Activated CD4-positive, alpha-beta T cell treated with anti-CD3 and anti-CD28 coated beads for 36 hours (primary cell): ENCODE measurements around the gene PRR12. TPM values are rescaled to one million over a fixed set of nuclear protein-coding genes. Genes with fewer than 3 reads are reported as not detected.
A peak's percentile ranks its signal among the peaks of the same experiment; 100 is the strongest.

Source experiments
- ATAC-seq: fragments of 200-7000 bp; cut with Tn5 transposase; one replicate; pipeline ENCODE4 v1.10.0; 2021; ENCODE audit warnings: mild to moderate bottlenecking, moderate library complexity
- CTCF ChIA-PET: fragments of 350-600 bp; sonication (Branson Sonifier 250); formaldehyde crosslinking; loops from one replicate; lab custom pipeline; 2021; ENCODE audit warnings: antibody characterized with exemption; lab: Charles Lee
- POLR2A ChIA-PET: fragments of 350-600 bp; sonication (Branson Sonifier 250); formaldehyde crosslinking; loops from one replicate; lab custom pipeline; 2021; ENCODE audit warnings: antibody characterized with exemption, inconsistent platforms; lab: Charles Lee
- DNase-seq: peaks from one replicate; pipeline ENCODE4 v3.0.0-alpha.2; 2020
- H3K27ac Mint-ChIP-seq: one replicate; pipeline ENCODE4 v1.8.0; 2021; ENCODE audit warnings: mixed read lengths
- H3K27me3 Mint-ChIP-seq: one replicate; pipeline ENCODE4 v1.8.0; 2021; ENCODE audit warnings: mixed read lengths
- H3K36me3 Mint-ChIP-seq: one replicate; pipeline ENCODE4 v1.8.0; 2021; ENCODE audit warnings: low read depth, mixed read lengths
- H3K4me1 Mint-ChIP-seq: one replicate; pipeline ENCODE4 v1.8.0; 2021; ENCODE audit warnings: mixed read lengths
- H3K4me3 Mint-ChIP-seq: one replicate; pipeline ENCODE4 v1.8.0; 2021; ENCODE audit warnings: mild to moderate bottlenecking, moderate library complexity, mixed read lengths
- H3K9me3 Mint-ChIP-seq: one replicate; pipeline ENCODE4 v1.8.0; 2021; ENCODE audit warnings: low read depth, mixed read lengths
- intact Hi-C, 2 experiments: fragments of 100-400 bp; cut with DNase I in 1 of 2; cut with micrococcal nuclease in 1 of 2; formaldehyde crosslinking; loops; one replicate each; pipeline versions ENCODE4 v1.14.2 to v1.15.1; 2022 to 2024; cut with DNase I, micrococcal nuclease
- total RNA-seq, 2 experiments: library from RNA; stranded (reverse); gene quantifications; one replicate each; pipeline ENCODE4 v1.2.3, GENCODE V29; 2021

The PRR12 gene
- total RNA-seq, 2 experiments from 2014 or later: 21.0 to 22.7 TPM

DNA sequence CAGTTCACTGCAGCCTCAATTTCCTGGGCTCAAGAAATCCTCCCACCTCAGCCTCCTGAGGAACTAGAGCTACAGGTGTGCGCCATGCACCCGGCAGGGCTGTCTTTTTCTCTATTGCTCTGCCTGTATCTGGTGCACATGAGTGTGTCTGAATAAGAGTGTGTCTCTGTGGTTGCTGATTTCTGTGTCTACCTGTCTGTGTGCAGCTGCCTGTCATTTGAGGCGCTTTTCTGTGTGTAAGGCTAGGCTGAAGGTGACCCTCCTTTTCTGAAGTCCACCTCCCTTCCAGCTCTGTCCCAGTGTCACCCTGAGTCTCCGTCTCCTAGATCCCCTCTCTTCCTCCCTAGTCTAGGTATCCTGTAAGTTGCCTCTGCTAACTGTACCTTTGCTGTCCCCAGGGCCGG, 1.5 kb upstream of the PRR12 start:
- ATAC-seq: no peak
- Mint-ChIP-seq H3K9me3 (no peaks in the 10 kb centered on the region), H3K27ac (no peak overlapping the region), H3K4me3 (no peak overlapping the region), H3K36me3 (peaks cover 11% of the 10 kb centered on the region), H3K27me3 (no peaks in the 10 kb centered on the region), H3K4me1 (peaks cover 28% of the 10 kb centered on the region)
- peak; percentile 29 for DNase-seq
- POLR2A ChIA-PET: interaction anchor here (0.6 to 2.1 kb wide), 3 partner anchors 9 to 137 kb away, joined by 3 to 8 read pairs (median 6); partner anchors contain the start of genes NOSIP, PRRG2 and RPS11
- CTCF ChIA-PET: interaction anchor here (1.7 to 2.1 kb wide), 2 partner anchors 9 to 53 kb away, joined by 4 to 13 read pairs; partner anchors contain the start of genes NOSIP, PRRG2 and SCAF1
- intact Hi-C loops: loop anchor here in 1 of 2 experiments (10.0 kb wide), 1 partner anchor 955 kb away; the partner anchor contains the start of gene DBP

DNA sequence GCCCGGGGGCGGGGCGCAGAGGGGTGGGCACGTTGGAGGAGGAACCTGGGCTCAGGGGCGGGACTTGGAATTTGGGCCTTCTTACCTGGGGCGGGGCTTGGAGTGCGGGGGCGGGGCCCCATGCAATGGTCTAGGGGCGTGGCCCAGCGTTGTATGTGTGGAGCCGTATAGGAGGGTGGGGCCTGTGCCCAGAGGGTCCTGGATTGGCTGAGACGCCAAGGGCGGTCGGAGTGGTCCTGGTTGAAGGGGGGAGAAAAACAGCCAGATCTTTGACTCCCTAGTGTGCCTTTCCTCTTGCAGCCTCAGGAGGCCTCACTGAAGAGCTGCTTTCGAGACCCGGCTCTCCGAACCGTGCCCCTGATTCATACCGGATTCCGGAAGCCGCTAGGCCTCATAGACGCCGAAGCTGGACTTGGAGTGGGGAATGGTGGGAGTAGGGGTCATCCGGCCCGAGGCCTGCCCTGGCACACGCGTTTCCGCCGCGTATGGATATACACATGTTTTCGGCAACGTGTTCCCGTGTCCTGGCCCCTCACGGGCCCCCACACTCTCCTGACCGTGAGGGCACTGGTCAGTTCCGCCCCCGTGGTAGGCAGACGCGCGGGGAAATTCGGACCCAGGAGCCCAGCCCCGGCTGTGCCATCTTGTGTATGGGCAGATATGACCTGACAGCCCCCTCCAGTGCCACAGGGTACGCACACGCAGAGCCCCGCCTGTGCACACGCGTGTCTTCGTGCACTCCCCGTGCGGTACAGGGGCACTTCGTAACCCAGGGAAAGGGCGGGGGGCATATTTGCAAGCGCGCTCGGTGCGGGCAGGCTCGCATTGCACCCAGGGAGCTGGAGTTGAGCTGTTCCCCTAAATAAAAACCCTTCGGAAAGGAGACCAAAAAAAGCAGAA, 661 bp upstream of the PRR12 start:
- no peaks in the 10 kb centered on the region for H3K9me3 Mint-ChIP-seq
- H3K36me3 Mint-ChIP-seq: peaks cover 15% of the 10 kb centered on the region
- H3K4me3 Mint-ChIP-seq: peak overlapping the region; percentile 79
- H3K27me3 Mint-ChIP-seq: no peaks in the 10 kb centered on the region
- H3K4me1 Mint-ChIP-seq: peaks cover 28% of the 10 kb centered on the region
- ATAC-seq (peak; percentile 80), DNase-seq (peak; percentile 98)
- ChIA-PET CTCF (interaction anchor here (1.1 to 2.1 kb wide), 4 partner anchors 10 to 86 kb away, joined by 3 to 13 read pairs (median 4); partner anchors contain the start of genes NOSIP, PRRG2, RRAS and SCAF1), POLR2A (interaction anchor here (0.6 to 2.1 kb wide), 4 partner anchors 10 to 138 kb away, joined by 3 to 8 read pairs (median 5); partner anchors contain the start of genes NOSIP, PRRG2, RPS11 and RRAS)
- H3K27ac Mint-ChIP-seq: peak overlapping the region; percentile 84
- intact Hi-C loops: loop anchor here (1.0 to 5.0 kb wide), 13 partner anchors 10 to 598 kb away; partner anchors contain the start of genes NOSIP (in 2 of the 2), ALDH16A1 (in 1 of the 2), ATF5 (in 1 of the 2) and BCL2L12 (in 1 of the 2)

DNA sequence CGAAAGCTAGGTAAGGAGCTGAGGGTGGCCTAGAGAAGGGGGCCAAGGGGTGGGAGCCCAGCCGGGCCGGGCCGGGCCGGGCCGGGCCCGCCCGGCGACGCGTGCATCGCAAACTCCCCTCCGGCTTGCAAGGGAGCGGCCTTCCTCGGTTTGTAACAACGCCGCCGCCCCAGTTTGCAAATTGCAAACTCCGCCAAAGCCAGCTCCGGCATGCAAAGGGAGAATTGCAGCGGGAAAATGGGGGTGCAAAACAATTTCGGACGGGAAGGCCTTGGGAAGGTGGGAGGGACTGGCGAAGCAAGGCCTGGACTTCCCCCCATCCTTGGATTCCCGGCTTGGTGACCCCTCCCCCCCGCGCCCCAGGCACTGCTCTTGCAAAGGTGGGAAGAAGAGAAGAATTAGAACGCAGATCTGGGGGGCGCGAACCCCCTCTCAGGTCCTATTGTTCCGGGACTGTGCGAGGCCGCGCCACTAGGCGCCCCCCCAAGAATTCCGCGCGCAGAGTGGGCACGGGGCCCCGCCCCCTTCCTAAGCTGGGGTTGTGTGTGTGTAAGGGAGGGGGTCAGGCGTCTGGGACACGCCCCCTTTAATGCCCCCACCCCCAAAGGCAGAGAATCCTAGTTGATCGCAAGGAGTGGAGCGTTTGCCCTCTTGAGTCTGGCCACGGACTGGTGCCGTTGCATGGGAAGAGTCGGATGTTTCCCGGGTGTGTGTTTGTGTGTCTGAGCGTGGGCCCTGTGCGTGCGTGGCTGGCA, 926 bp downstream of the PRR12 start:
- Mint-ChIP-seq H3K27me3 (no peaks in the 10 kb centered on the region), H3K9me3 (no peaks in the 10 kb centered on the region), H3K36me3 (peaks cover 19% of the 10 kb centered on the region), H3K4me3 (peak overlapping the region; percentile 79), H3K4me1 (peaks cover 28% of the 10 kb centered on the region), H3K27ac (peak overlapping the region; percentile 84)
- peak; percentile 77 for DNase-seq
- ChIA-PET POLR2A (interaction anchor here (0.6 to 0.7 kb wide), 2 partner anchors 140 to 175 kb away, joined by 3 read pairs; partner anchors contain the start of gene PIH1D1), CTCF (no interaction called here)
- intact Hi-C loops: loop anchor here (1.0 to 5.0 kb wide), 9 partner anchors 27 to 600 kb away; partner anchors contain the start of genes PNKP (in 2 of the 2), BCL2L12 (in 1 of the 2), GYS1 (in 1 of the 2) and IRF3 (in 1 of the 2)
- no peak for ATAC-seq

DNA sequence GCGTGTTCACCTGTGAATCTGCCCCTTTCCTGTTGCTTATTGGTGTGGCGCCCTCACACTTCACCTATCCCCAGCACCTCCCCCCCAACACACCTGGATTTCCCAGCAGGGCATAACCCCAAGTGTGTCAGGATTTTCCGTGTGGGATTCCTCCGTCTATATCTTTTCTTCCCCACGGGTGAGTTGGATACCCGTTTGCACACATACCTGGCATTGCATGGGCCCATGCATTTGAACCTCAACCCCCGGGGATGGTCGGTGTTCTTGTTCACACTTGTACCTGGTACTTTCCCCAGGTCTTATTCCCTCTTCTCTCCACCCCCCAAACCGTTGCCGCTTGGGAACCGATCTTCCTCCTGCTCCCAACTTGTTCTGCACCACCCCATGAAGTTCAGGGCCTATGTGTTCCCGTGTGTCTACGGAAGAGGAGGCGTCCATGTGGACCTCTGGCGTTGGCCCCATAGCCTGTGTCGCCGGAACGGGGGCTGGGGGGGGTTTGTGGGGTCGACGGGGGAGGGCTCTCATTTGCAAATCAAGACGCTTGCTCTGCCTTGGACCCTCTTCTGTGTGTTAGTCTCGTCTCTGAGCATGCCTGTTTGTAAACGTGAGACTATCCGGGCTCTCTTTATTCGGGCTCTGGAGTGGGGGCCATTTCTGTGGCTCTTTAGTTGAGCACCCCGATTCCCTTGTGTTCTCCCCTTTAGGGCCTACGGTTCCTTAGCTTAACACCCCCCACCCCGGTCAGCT, 1.7 kb downstream of the PRR12 start:
- CTCF ChIA-PET: interaction anchor here (0.7 to 1.3 kb wide), 6 partner anchors 11 to 97 kb away, joined by 3 to 6 read pairs (median 4); partner anchors contain the start of genes NOSIP, PRMT1, PRRG2 and RPS11
- H3K27me3 Mint-ChIP-seq: no peaks in the 10 kb centered on the region
- peaks cover 21% of the 10 kb centered on the region for H3K36me3 Mint-ChIP-seq
- DNase-seq (peak; percentile 48), ATAC-seq (no peak)
- peak overlapping the region; percentile 79 for H3K4me3 Mint-ChIP-seq
- H3K4me1 Mint-ChIP-seq: peaks cover 28% of the 10 kb centered on the region
- H3K27ac Mint-ChIP-seq: peak overlapping the region; percentile 84
- no peaks in the 10 kb centered on the region for H3K9me3 Mint-ChIP-seq
- intact Hi-C loops: loop anchor here (1.0 to 5.0 kb wide), 11 partner anchors 48 to 600 kb away; partner anchors contain the start of genes PNKP (in 2 of the 2), RRAS (in 2 of the 2), FUZ (in 1 of the 2) and GYS1 (in 1 of the 2)
- POLR2A ChIA-PET: interaction anchor here (0.6 to 1.0 kb wide), 2 partner anchors 41 to 47 kb away, joined by 4 read pairs; partner anchors contain the start of gene RRAS

DNA sequence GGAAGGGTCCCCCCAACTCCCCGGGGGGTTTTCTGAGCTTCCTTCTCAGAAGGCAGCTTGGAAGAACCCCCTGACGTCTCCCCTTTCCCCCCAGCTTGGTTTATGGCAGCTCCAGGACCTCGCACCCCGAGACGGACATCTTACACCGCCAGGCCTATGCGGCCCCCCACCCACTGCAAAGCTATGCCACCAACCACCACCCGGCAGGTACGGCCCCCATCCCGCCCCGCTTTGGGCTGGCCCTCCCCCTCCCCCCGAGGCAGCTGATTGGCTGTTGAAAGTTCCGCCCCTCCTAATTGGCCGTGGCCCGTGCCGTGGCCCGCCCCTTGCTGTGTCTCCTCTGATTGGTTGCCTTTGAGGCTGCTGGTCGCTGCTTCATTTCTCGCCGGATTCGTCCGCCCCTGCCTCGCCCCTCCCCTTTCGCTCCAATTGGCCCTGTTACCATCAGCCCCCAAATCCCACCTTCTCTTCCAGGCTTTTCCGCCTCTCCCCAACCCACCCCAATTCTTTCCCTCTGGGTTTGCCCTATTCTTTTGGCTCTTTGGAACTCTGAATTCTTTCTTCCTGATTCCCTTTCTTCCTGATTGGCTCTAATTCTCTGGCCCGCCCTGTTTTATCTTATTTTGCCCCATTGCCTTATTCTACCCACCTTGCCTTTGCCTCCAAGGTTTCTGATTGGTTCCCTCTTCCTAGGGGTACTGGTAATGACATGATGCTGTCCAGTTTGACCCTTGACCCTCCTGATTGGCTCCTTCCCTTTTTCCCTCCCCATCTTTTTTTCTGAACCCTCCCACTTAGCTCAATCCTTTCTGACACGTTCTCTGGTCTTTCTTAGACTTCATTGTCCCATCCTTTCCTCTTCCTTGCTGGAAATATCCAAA, 2.5 kb downstream of the PRR12 start:
- H3K4me3 Mint-ChIP-seq: peak overlapping the region; percentile 79
- DNase-seq (peak; percentile 97), ATAC-seq (peak; percentile 60)
- H3K4me1 Mint-ChIP-seq: peaks cover 24% of the 10 kb centered on the region
- peak overlapping the region; percentile 84 for H3K27ac Mint-ChIP-seq
- H3K36me3 Mint-ChIP-seq: peaks cover 26% of the 10 kb centered on the region
- ChIA-PET POLR2A (interaction anchor here (0.6 to 1.0 kb wide), 2 partner anchors 42 to 47 kb away, joined by 4 read pairs; partner anchors contain the start of gene RRAS), CTCF (interaction anchor here (0.7 to 1.3 kb wide), 8 partner anchors 12 to 97 kb away, joined by 3 to 6 read pairs (median 4); partner anchors contain the start of genes NOSIP, PRMT1, PRRG2 and RPS11)
- no peaks in the 10 kb centered on the region for H3K27me3 Mint-ChIP-seq
- no peaks in the 10 kb centered on the region for H3K9me3 Mint-ChIP-seq
- intact Hi-C loops: loop anchor here (1.0 to 5.0 kb wide), 11 partner anchors 47 to 601 kb away; partner anchors contain the start of genes PNKP (in 2 of the 2), RRAS (in 2 of the 2), FUZ (in 1 of the 2) and GYS1 (in 1 of the 2)

DNA sequence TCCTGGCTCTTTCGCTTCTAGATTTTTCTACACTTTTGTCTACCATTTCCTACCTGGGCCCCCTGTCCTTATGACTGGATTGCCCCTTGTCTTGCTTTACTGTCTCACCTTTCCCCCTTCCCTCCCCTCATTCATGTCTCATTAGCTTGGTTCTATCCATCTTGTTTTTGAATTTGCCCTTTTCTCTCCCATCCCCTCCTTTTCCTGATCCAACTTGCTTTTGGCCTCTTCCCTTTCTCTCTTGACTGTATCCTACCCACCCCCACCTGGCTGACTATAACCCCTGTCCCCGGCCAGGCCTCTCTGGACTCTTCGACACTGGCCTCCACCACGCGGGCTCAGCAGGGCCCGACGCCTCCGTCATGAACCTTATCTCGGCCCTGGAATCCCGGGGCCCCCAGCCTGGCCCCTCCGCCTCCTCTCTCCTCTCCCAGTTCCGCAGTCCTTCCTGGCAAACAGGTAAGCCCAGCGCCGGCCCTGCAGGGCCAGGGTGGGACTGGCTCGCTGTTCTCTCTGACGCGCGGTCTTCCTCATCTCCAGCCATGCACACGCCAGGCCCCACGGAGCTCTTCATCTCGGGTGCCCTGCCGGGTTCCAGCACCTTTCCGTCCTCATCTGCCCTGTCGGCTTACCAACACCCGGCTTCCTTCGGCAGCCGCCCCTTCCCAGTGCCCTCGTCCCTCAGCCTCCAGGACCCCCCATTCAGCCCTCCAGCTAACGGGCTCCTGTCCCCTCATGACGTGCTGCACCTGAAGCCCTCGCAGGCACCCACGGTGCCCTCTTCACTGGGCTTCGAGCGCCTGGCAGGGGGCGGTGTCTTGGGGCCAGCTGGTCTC, 3.4 kb downstream of the PRR12 start:
- no peaks in the 10 kb centered on the region for H3K9me3 Mint-ChIP-seq
- peaks cover 30% of the 10 kb centered on the region for H3K36me3 Mint-ChIP-seq
- ATAC-seq (no peak), DNase-seq (no peak)
- peaks cover 17% of the 10 kb centered on the region for H3K4me1 Mint-ChIP-seq
- H3K4me3 Mint-ChIP-seq: peak overlapping the region; percentile 79
- intact Hi-C loops: loop anchor here (5.0 kb wide), 3 partner anchors 262 to 602 kb away; partner anchors contain the start of genes GYS1 (in 1 of the 2), PNKP (in 1 of the 2) and RUVBL2 (in 1 of the 2)
- POLR2A ChIA-PET: no interaction called here
- H3K27ac Mint-ChIP-seq: peak overlapping the region; percentile 84
- no peaks in the 10 kb centered on the region for H3K27me3 Mint-ChIP-seq
- CTCF ChIA-PET: interaction anchor here (0.6 to 1.2 kb wide), 4 partner anchors 59 to 98 kb away, joined by 3 to 4 read pairs (median 4); partner anchors contain the start of gene RPS11

DNA sequence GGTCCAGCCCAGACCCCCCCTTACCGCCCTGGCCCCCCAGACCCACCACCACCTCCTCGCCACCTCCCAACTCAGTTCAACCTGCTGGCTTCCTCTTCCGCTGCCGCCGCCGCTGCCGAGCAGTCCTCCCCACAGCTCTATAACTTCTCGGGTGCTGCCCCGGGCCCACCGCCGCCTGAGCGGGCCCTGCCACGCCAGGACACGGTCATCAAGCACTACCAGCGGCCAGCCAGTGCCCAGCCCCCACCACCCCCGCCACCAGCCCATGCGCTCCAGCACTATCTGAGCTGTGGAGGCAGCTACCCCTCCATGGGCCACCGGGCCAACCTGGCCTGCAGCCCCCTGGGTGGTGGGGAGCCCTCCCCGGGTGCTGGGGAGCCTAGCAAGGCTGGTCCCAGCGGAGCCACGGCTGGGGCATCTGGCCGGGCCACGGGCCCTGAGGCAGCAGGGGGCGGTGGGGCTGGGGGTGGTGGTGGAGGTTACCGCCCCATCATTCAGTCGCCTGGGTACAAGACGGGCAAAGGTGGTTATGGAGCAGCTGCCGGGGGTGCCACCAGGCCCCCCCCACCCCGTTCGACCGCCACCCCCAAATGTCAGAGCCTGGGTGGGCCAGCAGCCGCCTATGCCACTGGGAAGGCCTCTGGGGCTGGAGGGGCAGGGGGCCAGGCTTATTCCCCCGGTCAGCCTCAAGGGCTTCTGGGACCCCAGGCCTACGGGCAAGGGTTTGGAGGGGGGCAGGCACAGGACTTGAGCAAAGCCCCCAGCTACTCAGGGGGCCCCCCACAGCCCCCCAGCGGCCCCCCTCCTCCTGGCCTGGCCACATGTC, 4.2 kb downstream of the PRR12 start:
- Mint-ChIP-seq H3K9me3 (no peaks in the 10 kb centered on the region), H3K4me3 (no peak overlapping the region), H3K4me1 (peaks cover 13% of the 10 kb centered on the region), H3K27ac (no peak overlapping the region), H3K27me3 (no peaks in the 10 kb centered on the region), H3K36me3 (peaks cover 36% of the 10 kb centered on the region)
- ATAC-seq (no peak), DNase-seq (no peak)
- CTCF ChIA-PET: no interaction called here
- intact Hi-C loops: loop anchor here (5.0 kb wide), 3 partner anchors 263 to 603 kb away; partner anchors contain the start of genes GYS1 (in 1 of the 2), PNKP (in 1 of the 2) and RUVBL2 (in 1 of the 2)
- POLR2A ChIA-PET: no interaction called here

DNA sequence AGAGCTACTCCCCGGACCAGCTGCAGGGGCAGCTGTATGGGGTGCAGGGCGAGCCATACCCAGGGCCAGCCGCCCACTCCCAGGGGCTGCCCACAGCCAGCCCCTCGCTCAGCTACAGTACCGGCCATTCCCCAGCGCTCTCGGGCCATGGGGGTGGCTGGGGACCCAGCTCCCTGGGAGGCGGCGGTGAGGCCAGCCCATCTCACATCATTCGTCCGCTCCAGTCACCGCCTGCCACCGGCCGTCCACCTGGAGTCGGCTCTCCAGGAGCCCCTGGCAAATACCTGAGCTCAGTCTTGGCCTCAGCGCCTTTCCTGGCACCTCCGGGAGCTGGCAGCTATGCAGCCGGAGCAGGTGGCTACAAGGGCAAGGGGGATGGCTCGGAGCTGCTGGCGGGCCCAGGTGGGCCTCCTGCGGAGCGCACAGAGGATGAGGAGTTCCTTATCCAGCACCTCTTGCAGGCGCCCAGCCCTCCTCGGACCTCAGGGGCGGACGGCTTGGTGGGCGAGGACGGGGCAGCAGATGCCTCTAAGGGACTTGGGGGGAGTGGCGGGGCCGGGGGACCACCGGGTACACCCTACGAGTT, 4.9 kb downstream of the PRR12 start:
- H3K9me3 Mint-ChIP-seq: no peaks in the 10 kb centered on the region
- H3K27me3 Mint-ChIP-seq: no peaks in the 10 kb centered on the region
- CTCF ChIA-PET: no interaction called here
- ATAC-seq (no peak), DNase-seq (no peak)
- H3K27ac Mint-ChIP-seq: no peak overlapping the region
- H3K4me3 Mint-ChIP-seq: no peak overlapping the region
- H3K4me1 Mint-ChIP-seq: peaks cover 14% of the 10 kb centered on the region
- peaks cover 41% of the 10 kb centered on the region for H3K36me3 Mint-ChIP-seq
- intact Hi-C loops: no loop called here
- POLR2A ChIA-PET: no interaction called here
